ENCODE data around the gene THBS2. TPM values are rescaled to one million over a fixed set of nuclear protein-coding genes. Genes with fewer than 3 reads are reported as not detected.

Gene THBS2
- total and polyA plus RNA-seq, 2 of the 8 experiments (the other 6 are each of a cell fraction or from before 2014, with no cell fraction given): 11.0 to 22.5 TPM

- no peak for TF ChIP-seq CHD7 (IDR thresholded peaks at IDR 0.05; ENCODE audit: insufficient replicate concordance, low read length)
- no peak for TF ChIP-seq RFX5 (IDR thresholded peaks at IDR 0.05; ENCODE audit: borderline replicate concordance, low read depth, low read length)
- TF ChIP-seq POLR2A (IDR thresholded peaks at IDR 0.05; ENCODE audit: control extremely low read depth in 1 of 2, low read depth in 2 of 2, low read length in 2 of 2): no peak
- no peak for TF ChIP-seq SP2 (IDR thresholded peaks at IDR 0.05; ENCODE audit: low read length)
- no peak for TF ChIP-seq SIRT6 (IDR thresholded peaks at IDR 0.05; ENCODE audit: low read length)
- TF ChIP-seq ZNF274 (IDR thresholded peaks at IDR 0.05; ENCODE audit: borderline replicate concordance, extremely low read depth, low read length): no peak
- TF ChIP-seq KDM1A (IDR thresholded peaks at IDR 0.05; ENCODE audit: borderline replicate concordance, low read length): no peak
- no peak for TF ChIP-seq TAF7 (optimal IDR thresholded peaks at IDR 0.05; ENCODE audit: borderline replicate concordance, low read depth, low read length)
Observed at GRCh38 chr6:169190970-169191369, 62.7 kb downstream of the THBS2 start (continued).

Measured in H1 (cell line).